Liver (tissue), 9 donors: ENCODE data around the gene TVP23C. TPM values are rescaled to one million over a fixed set of nuclear protein-coding genes. Genes with fewer than 3 reads are reported as not detected.

Experiments used
- DNase-seq: peaks from one replicate; pipeline ENCODE4 v3.0.0-alpha.2; 2017; ENCODE audit warnings: low spot score
- H3K27ac ChIP-seq, 2 donors: one replicate each; pipeline ENCODE4 v1.7.0; 2013; ENCODE audit warnings: inconsistent platforms in 2 of 2, low read length in 2 of 2, control low read depth in 1 of 2, low read depth in 1 of 2, mild to moderate bottlenecking in 1 of 2
- H3K27me3 ChIP-seq, 4 donors: one replicate each; pipeline versions ENCODE4 v1.6.1 to v1.7.0; 2013; ENCODE audit warnings: low read length in 3 of 4, inconsistent platforms in 1 of 4, mild to moderate bottlenecking in 1 of 4, moderate library complexity in 1 of 4; ENCODE audit not compliant: control insufficient read depth in 4 of 4, insufficient read depth in 4 of 4
- H3K36me3 ChIP-seq, 4 donors: one replicate each; pipeline versions ENCODE4 v1.6.1 to v1.7.0; 2013; ENCODE audit warnings: low read length in 3 of 4, mild to moderate bottlenecking in 3 of 4, low read depth in 1 of 4, moderate library complexity in 1 of 4; ENCODE audit not compliant: control insufficient read depth in 4 of 4, insufficient read depth in 3 of 4
- H3K4me1 ChIP-seq, 4 donors: one replicate each; pipeline versions ENCODE4 v1.6.1 to v1.7.0; 2013; ENCODE audit warnings: low read length in 3 of 4, mild to moderate bottlenecking in 3 of 4, moderate library complexity in 1 of 4; ENCODE audit not compliant: control insufficient read depth in 4 of 4, insufficient read depth in 4 of 4
- H3K4me3 ChIP-seq, 3 donors: one replicate each; pipeline versions ENCODE4 v1.6.1 to v1.7.0; 2013; ENCODE audit warnings: low read length in 3 of 3, control low read depth in 1 of 3, low read depth in 1 of 3, mild to moderate bottlenecking in 1 of 3
- H3K9ac ChIP-seq, 2 donors: one replicate each; pipeline ENCODE4 v1.7.0; 2013; ENCODE audit warnings: low read length in 2 of 2, mild to moderate bottlenecking in 2 of 2, moderate library complexity in 2 of 2, control low read depth in 1 of 2, low read depth in 1 of 2
- H3K9me3 ChIP-seq, 4 donors: one replicate each; pipeline versions ENCODE4 v1.6.1 to v1.7.0; 2013; ENCODE audit warnings: low read length in 3 of 4; ENCODE audit not compliant: control insufficient read depth in 4 of 4
- ATF3 ChIP-seq: IDR thresholded peaks from 2 replicates; pipeline ENCODE4 v1.6.1; 2016; ENCODE audit warnings: antibody characterized with exemption
- CTCF ChIP-seq: fragments of 150-350 bp; IDR thresholded peaks from 2 replicates; pipeline ENCODE4 v1.5.1; 2017; ENCODE audit warnings: improper control_type of control experiment, low read depth, low read length; ENCODE audit not compliant: missing input control
- EGR1 ChIP-seq, 2 donors: IDR thresholded peaks; 2 replicates each; pipeline ENCODE4 v1.6.1; 2016 to 2018; ENCODE audit warnings: antibody characterized with exemption in 2 of 2, low read depth in 2 of 2
- FOXA1 ChIP-seq: IDR thresholded peaks from 2 replicates; pipeline ENCODE4 v1.6.1; 2016; ENCODE audit warnings: antibody characterized with exemption
- FOXA2 ChIP-seq: IDR thresholded peaks from 2 replicates; pipeline ENCODE4 v1.6.1; 2016; ENCODE audit warnings: antibody characterized with exemption
- GABPA ChIP-seq, 2 donors: IDR thresholded peaks in 1 of 2; conservative IDR thresholded peaks in 1 of 2; 2 replicates each; pipeline ENCODE4 v1.6.1; 2016; ENCODE audit warnings: antibody characterized with exemption in 2 of 2, mild to moderate bottlenecking in 1 of 2, moderate library complexity in 1 of 2
- HNF4A ChIP-seq, 2 donors: conservative IDR thresholded peaks; 2 replicates each; pipeline ENCODE4 v1.6.1; 2016; ENCODE audit warnings: antibody characterized with exemption in 2 of 2, mild to moderate bottlenecking in 2 of 2
- HNF4G ChIP-seq: IDR thresholded peaks from 2 replicates; pipeline ENCODE4 v1.6.1; 2016; ENCODE audit warnings: antibody characterized with exemption
- JUND ChIP-seq, 2 donors: IDR thresholded peaks; 2 replicates each; pipeline ENCODE4 v1.6.1; 2016; ENCODE audit warnings: antibody characterized with exemption in 2 of 2
- MAX ChIP-seq: IDR thresholded peaks from 2 replicates; pipeline ENCODE4 v1.6.1; 2016; ENCODE audit warnings: antibody characterized with exemption
- NR2F2 ChIP-seq: IDR thresholded peaks from 2 replicates; pipeline ENCODE4 v1.6.1; 2016; ENCODE audit warnings: antibody characterized with exemption
- RAD21 ChIP-seq, 2 donors: IDR thresholded peaks; 2 replicates each; pipeline ENCODE4 v1.6.1; 2016; ENCODE audit warnings: antibody characterized with exemption in 2 of 2, mild to moderate bottlenecking in 2 of 2
- REST ChIP-seq: IDR thresholded peaks from 2 replicates; pipeline ENCODE4 v1.6.1; 2016; ENCODE audit warnings: antibody characterized with exemption, mild to moderate bottlenecking
- RXRA ChIP-seq, 2 donors: IDR thresholded peaks; 2 replicates each; pipeline ENCODE4 v1.6.1; 2017 to 2018; ENCODE audit warnings: antibody characterized with exemption in 2 of 2, mild to moderate bottlenecking in 1 of 2
- SP1 ChIP-seq: IDR thresholded peaks from 2 replicates; pipeline ENCODE4 v1.6.1; 2018; ENCODE audit warnings: antibody characterized with exemption, mild to moderate bottlenecking
- TAF1 ChIP-seq: conservative IDR thresholded peaks from 2 replicates; pipeline ENCODE4 v1.6.1; 2016; ENCODE audit warnings: antibody characterized with exemption, mild to moderate bottlenecking
- YY1 ChIP-seq: IDR thresholded peaks from 2 replicates; pipeline ENCODE4 v1.6.1; 2016; ENCODE audit warnings: antibody characterized with exemption, mild to moderate bottlenecking
- ZBTB33 ChIP-seq: IDR thresholded peaks from 2 replicates; pipeline ENCODE4 v1.6.1; 2016; ENCODE audit warnings: antibody characterized with exemption
- WGBS: extraction: QIAGEN DNeasy Blood & Tissue Kit; methylation state at CpG from one replicate; pipeline ENCODE4 v1.1.7; 2013; 5-methylcytosine and 5-hydroxymethylcytosine counted together
- polyA plus RNA-seq, 2 donors: library from polyadenylated mRNA; stranded (reverse) in 1 of 2; unstranded in 1 of 2; fragments of 200-250 nt in 1 of 2; fragments of >200 nt in 1 of 2; fragmentation: Nextera tagmentation in 1 of 2; extraction: Ambion mirVana in 1 of 2; gene quantifications; one replicate each; pipeline versions ENCODE4 v1.2.1 to v1.2.3, GENCODE V29; 2013 to 2015
- total RNA-seq, 2 donors: library from RNA; depleted of rRNA; stranded (reverse); fragments of >200 nt; gene quantifications; one replicate each; pipeline ENCODE4 v1.2.3, GENCODE V29; 2014
- donor health status: healthy.
- donor health status: healthy.
- donor health status: healthy.
- donor health status: healthy.
- donor health status: healthy.

TVP23C gene
- total and polyA plus RNA-seq, 4 donors: 0.77 to 20.7 (median 4.9) TPM

- TF ChIP-seq REST: no peak
Observed at GRCh38 chr17:15511142-15511541, 52.1 kb downstream of the TVP23C start (continued).

- 70% methylated on average over 3 of the region's 3 CpGs for WGBS
- H3K27ac ChIP-seq: no peak overlapping the region
Observed at GRCh38 chr17:15510361-15510760, 52.9 kb downstream of the TVP23C start.

More at GRCh38 chr17:15510361-15510760, 52.9 kb downstream of the TVP23C start:
- Histone ChIP-seq H3K9ac (no peak overlapping the region), H3K27me3 (no peaks in the 10 kb centered on the region), H3K9me3 (no peaks in the 10 kb centered on the region), H3K4me1 (no peaks in the 10 kb centered on the region), H3K4me3 (no peak overlapping the region), H3K36me3 (peaks cover 0 to 5% (median 0%) of the 10 kb centered on the region in 4 donors)
- DNase-seq: no peak
- TF ChIP-seq REST (no peak), GABPA (IDR thresholded peaks at IDR 0.05 in 1 of 2, conservative IDR thresholded peaks at IDR 0.05 in 1 of 2) (no peak), SP1 (no peak), NR2F2 (no peak), JUND (IDR thresholded peaks at IDR 0.05) (no peak), CTCF (no peak), EGR1 (IDR thresholded peaks at IDR 0.05; ENCODE audit: low read depth in 2 of 2) (no peak), YY1 (no peak), TAF1 (no peak), MAX (no peak), FOXA2 (no peak), ATF3 (no peak), HNF4A (conservative IDR thresholded peaks at IDR 0.05) (no peak), FOXA1 (no peak), ZBTB33 (no peak), RXRA (IDR thresholded peaks at IDR 0.05) (no peak), RAD21 (IDR thresholded peaks at IDR 0.05) (no peak), HNF4G (no peak)
